ENCODE data around the gene ADAMTSL2.
A peak's percentile ranks its signal among the peaks of the same experiment; 100 is the strongest.

Gene ADAMTSL2

GRCh38 chr9:133518706-133519449 is 15.6 kb upstream of the ADAMTSL2 start:
- DNase-seq: no peak

GRCh38 chr9:133519693-133520092 is 14.8 kb upstream of the ADAMTSL2 start:
- no peak for DNase-seq

- no peak for DNase-seq
Observed at GRCh38 chr9:133520121-133520835, 14.2 kb upstream of the ADAMTSL2 start.

GRCh38 chr9:133521122-133522072 is 13.1 kb upstream of the ADAMTSL2 start:
- DNase-seq: peak; percentile 24

GRCh38 chr9:133522073-133522910 is 12.2 kb upstream of the ADAMTSL2 start:
- no peak for DNase-seq

- no peak for DNase-seq
Observed at GRCh38 chr9:133523106-133523505, 11.4 kb upstream of the ADAMTSL2 start.

- no peak for DNase-seq
Observed at GRCh38 chr9:133524146-133524545, 10.4 kb upstream of the ADAMTSL2 start.

- no peak for DNase-seq
Observed at GRCh38 chr9:133524679-133525228, 9.8 kb upstream of the ADAMTSL2 start, which contains the start of gene MYMK. Gene MYMK, minus strand, starts transcription at chr9:133524959. Its CDS starts 115 bp downstream, at chr9:133524844.

GRCh38 chr9:133525677-133526076 is 8.8 kb upstream of the ADAMTSL2 start:
- no peak for DNase-seq

GRCh38 chr9:133526721-133527321 is 7.7 kb upstream of the ADAMTSL2 start:
- DNase-seq: no peak

- no peak for DNase-seq
Observed at GRCh38 chr9:133527444-133527920, 7.0 kb upstream of the ADAMTSL2 start.

- DNase-seq: peak; percentile 61
Observed at GRCh38 chr9:133528001-133528875, 6.3 kb upstream of the ADAMTSL2 start.

GRCh38 chr9:133528876-133529241 is 5.6 kb upstream of the ADAMTSL2 start:
- peak; percentile 62 for DNase-seq

- no peak for DNase-seq
Observed at GRCh38 chr9:133529457-133529856, 5.0 kb upstream of the ADAMTSL2 start.

- no peak for DNase-seq
Observed at GRCh38 chr9:133529874-133530273, 4.6 kb upstream of the ADAMTSL2 start.

- DNase-seq: no peak
Observed at GRCh38 chr9:133531293-133531692, 3.2 kb upstream of the ADAMTSL2 start.

GRCh38 chr9:133532937-133533668 is 1.4 kb upstream of the ADAMTSL2 start:
- peak; percentile 93 for DNase-seq

GRCh38 chr9:133533857-133534256 is 647 bp upstream of the ADAMTSL2 start:
- peak; percentile 75 for DNase-seq

- peak; percentile 47 for DNase-seq
Observed at GRCh38 chr9:133535306-133535877, 888 bp downstream of the ADAMTSL2 start.
